Tibial nerve (tissue), 4 donors: ENCODE data around the gene IGLL1. TPM values are rescaled to one million over a fixed set of nuclear protein-coding genes. Genes with fewer than 3 reads are reported as not detected.
"Not testable (repeated sequence)": the region's sequence is repeated elsewhere in the genome, so short reads cannot be mapped to it uniquely, and the experiment has no call there.

Experiments used
- DNase-seq, 2 donors: peaks; one replicate each; pipeline ENCODE4 v3.0.0-alpha.2; 2019; ENCODE audit warnings: low spot score in 2 of 2
- H3K27ac ChIP-seq, 4 donors: fragments of 200-600 bp; sonication (generic) in 3 of 4; one replicate each; pipeline ENCODE4 v1.5.1; 2017 to 2019; ENCODE audit warnings: mild to moderate bottlenecking in 1 of 4
- H3K27me3 ChIP-seq, 2 donors: fragments of 200-600 bp; sonication (generic) in 1 of 2; one replicate each; pipeline versions ENCODE4 v1.5.1 to v1.6.0; 2017 to 2019
- H3K36me3 ChIP-seq, 3 donors: fragments of 200-600 bp; sonication (generic); one replicate each; pipeline ENCODE4 v1.5.1; 2018 to 2019
- H3K4me1 ChIP-seq, 4 donors: fragments of 200-600 bp; sonication (generic) in 3 of 4; one replicate each; pipeline ENCODE4 v1.5.1; 2017 to 2019
- H3K4me3 ChIP-seq, 4 donors: fragments of 200-600 bp; sonication (generic) in 3 of 4; one replicate each; pipeline ENCODE4 v1.5.1; 2017 to 2019; ENCODE audit warnings: mild to moderate bottlenecking in 1 of 4, moderate library complexity in 1 of 4
- H3K9me3 ChIP-seq, 4 donors: fragments of 200-600 bp; sonication (generic) in 3 of 4; one replicate each; pipeline ENCODE4 v1.5.1; 2017 to 2019
- EP300 ChIP-seq, 2 donors: sonication (generic); formaldehyde crosslinking; IDR thresholded peaks; one replicate each; pipeline ENCODE4 v1.6.1; 2017; ENCODE audit warnings: antibody characterized with exemption in 2 of 2, mild to moderate bottlenecking in 1 of 2
- POLR2A ChIP-seq, 2 donors: fragments of 450-650 bp; IDR thresholded peaks; one replicate each; pipeline ENCODE4 v1.6.1; 2017; ENCODE audit warnings: antibody characterized with exemption in 2 of 2, mild to moderate bottlenecking in 2 of 2, moderate library complexity in 2 of 2
- WGBS, 2 donors: methylation state at CpG; one replicate each; pipeline ENCODE4 v1.1.5; 2018; 5-methylcytosine and 5-hydroxymethylcytosine counted together
- total RNA-seq, 4 donors: library from RNA; depleted of rRNA; stranded (reverse); fragments of >200 nt; gene quantifications; one replicate each; pipeline ENCODE4 v1.1.0, GENCODE V29; 2016
- TF ChIP-seq, protein P1 (sequence below), 5 experiments: fragments of 200-600 bp in 3 of 5; fragments of 450-650 bp in 2 of 5; sonication (generic) in 3 of 5; IDR thresholded peaks; one replicate each; pipeline ENCODE4 v1.5.1; 2016 to 2019; ENCODE audit warnings: antibody characterized with exemption in 5 of 5, mild to moderate bottlenecking in 3 of 5, moderate library complexity in 2 of 5

IGLL1 gene
- total RNA-seq, 4 donors from 2014 or later = not detected

DNA sequence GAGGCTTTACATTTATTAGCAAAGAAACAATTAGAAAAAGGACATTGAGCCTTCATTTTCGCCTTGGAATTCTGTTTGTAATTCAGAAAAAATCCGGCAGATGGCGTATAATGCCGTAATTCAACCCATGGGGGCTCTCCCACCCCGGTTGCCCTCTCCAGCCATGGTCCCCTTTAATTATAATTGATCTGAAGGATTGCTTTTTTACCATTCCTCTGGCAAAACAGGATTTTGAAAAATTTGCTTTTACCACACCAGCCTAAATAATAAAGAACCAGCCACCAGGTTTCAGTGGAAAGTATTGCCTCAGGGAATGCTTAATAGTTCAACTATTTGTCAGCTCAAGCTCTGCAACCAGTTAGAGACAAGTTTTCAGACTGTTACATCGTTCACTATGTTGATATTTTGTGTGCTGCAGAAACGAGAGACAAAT is 38.2 kb downstream of the IGLL1 start:
- TF ChIP-seq, protein P1, sequence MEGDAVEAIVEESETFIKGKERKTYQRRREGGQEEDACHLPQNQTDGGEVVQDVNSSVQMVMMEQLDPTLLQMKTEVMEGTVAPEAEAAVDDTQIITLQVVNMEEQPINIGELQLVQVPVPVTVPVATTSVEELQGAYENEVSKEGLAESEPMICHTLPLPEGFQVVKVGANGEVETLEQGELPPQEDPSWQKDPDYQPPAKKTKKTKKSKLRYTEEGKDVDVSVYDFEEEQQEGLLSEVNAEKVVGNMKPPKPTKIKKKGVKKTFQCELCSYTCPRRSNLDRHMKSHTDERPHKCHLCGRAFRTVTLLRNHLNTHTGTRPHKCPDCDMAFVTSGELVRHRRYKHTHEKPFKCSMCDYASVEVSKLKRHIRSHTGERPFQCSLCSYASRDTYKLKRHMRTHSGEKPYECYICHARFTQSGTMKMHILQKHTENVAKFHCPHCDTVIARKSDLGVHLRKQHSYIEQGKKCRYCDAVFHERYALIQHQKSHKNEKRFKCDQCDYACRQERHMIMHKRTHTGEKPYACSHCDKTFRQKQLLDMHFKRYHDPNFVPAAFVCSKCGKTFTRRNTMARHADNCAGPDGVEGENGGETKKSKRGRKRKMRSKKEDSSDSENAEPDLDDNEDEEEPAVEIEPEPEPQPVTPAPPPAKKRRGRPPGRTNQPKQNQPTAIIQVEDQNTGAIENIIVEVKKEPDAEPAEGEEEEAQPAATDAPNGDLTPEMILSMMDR (IDR thresholded peaks at IDR 0.05) = peak; percentile 46 to 76 (median 62)
- H3K4me1 ChIP-seq = peaks cover 0 to 42% (median 7%) of the 10 kb centered on the region in 4 donors
- H3K9me3 ChIP-seq, H3K27ac ChIP-seq, H3K36me3 ChIP-seq, H3K27me3 ChIP-seq, H3K4me3 ChIP-seq: not testable (repeated sequence)
- 5 to 6% methylated on average over 7 of the region's 7 CpGs for WGBS, 2 donors
- peak in 1 of 2 donors; percentile 57 for DNase-seq

DNA sequence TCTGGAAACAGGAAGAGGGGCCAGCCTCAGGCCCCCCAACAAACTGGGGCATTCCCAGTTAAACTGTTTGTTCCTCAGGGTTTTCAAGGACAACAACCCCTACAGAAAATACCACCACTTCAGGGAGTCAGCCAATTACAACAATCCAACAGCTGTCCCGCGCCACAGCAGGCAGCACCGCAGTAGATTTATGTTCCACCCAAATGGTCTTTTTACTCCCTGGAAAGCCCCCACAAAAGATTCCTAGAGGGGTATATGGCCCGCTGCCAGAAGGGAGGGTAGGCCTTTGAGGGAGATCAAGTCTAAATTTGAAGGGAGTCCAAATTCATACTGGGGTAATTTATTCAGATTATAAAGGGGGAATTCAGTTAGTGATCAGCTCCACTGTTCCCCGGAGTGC is 39.3 kb downstream of the IGLL1 start:
- H3K27ac ChIP-seq, H3K27me3 ChIP-seq, H3K9me3 ChIP-seq, H3K36me3 ChIP-seq, H3K4me3 ChIP-seq, DNase-seq: not testable (repeated sequence)
- H3K4me1 ChIP-seq = peaks cover 0 to 44% (median 7%) of the 10 kb centered on the region in 4 donors
- 27 to 57% methylated on average over 5 of the region's 5 CpGs for WGBS, 2 donors

DNA sequence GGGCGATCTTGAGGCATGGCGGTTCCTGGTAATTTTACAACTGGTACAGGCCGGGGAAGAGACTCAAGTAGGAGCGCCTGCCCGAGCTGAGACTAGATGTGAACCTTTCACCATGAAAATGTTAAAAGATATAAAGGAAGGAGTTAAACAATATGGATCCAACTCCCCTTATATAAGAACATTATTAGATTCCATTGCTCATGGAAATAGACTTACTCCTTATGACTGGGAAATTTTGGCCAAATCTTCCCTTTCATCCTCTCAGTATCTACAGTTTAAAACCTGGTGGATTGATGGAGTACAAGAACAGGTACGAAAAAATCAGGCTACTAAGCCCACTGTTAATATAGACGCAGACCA is 40.3 kb downstream of the IGLL1 start:
- H3K4me3 ChIP-seq, DNase-seq, H3K27me3 ChIP-seq, H3K9me3 ChIP-seq, H3K36me3 ChIP-seq: not testable (repeated sequence)
- whole genome bisulfite sequencing, 2 donors = 16 to 19% methylated on average over 6 to 7 of the region's 7 CpGs
- Histone ChIP-seq H3K27ac (peak overlapping the region in 1 of 4 donors; percentile 77), H3K4me1 (peaks cover 0 to 44% (median 7%) of the 10 kb centered on the region in 4 donors)

DNA sequence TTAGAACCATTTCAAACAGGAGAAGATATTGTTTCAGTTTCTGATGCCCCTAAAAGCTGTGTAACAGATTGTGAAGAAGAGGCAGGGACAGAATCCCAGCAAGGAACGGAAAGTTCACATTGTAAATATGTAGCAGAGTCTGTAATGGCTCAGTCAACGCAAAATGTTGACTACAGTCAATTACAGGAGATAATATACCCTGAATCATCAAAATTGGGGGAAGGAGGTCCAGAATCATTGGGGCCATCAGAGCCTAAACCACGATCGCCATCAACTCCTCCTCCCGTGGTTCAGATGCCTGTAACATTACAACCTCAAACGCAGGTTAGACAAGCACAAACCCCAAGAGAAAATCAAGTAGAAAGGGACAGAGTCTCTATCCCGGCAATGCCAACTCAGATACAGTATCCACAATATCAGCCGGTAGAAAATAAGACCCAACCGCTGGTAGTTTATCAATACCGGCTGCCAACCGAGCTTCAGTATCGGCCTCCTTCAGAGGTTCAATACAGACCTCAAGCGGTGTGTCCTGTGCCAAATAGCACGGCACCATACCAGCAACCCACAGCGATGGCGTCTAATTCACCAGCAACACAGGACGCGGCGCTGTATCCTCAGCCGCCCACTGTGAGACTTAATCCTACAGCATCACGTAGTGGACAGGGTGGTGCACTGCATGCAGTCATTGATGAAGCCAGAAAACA is 40.8 kb downstream of the IGLL1 start:
- Histone ChIP-seq H3K4me3 (peak overlapping the region in 3 of 4 donors; percentile 7 to 25 (median 24)), H3K9me3 (no peaks in the 10 kb centered on the region), H3K27ac (peak overlapping the region; percentile 25 to 77 (median 44)), H3K36me3 (no peaks in the 10 kb centered on the region), H3K4me1 (peaks cover 0 to 44% (median 7%) of the 10 kb centered on the region in 4 donors), H3K27me3 (no peaks in the 10 kb centered on the region)
- TF ChIP-seq, protein P1 (IDR thresholded peaks at IDR 0.05) = peak; percentile 88 to 96 (median 90)
- peak in 1 of 2 donors; percentile 49 for TF ChIP-seq EP300 (IDR thresholded peaks at IDR 0.05)
- no peak for TF ChIP-seq POLR2A (IDR thresholded peaks at IDR 0.05)
- peak; percentile 74 to 87 for DNase-seq
- 23 to 25% methylated on average over 21 of the region's 21 CpGs for WGBS, 2 donors

DNA sequence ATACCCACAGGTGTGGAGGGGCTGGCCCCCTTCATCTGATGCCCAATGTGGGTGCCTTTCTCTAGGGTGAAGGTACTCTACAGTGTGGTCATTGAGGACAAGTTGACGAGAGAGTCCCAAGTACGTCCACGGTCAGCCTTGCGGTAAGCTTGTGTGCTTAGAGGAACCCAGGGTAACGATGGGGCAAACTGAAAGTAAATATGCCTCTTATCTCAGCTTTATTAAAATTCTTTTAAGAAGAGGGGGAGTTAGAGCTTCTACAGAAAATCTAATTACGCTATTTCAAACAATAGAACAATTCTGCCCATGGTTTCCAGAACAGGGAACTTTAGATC is 41.4 kb downstream of the IGLL1 start:
- not testable (repeated sequence) for H3K4me3 ChIP-seq, H3K9me3 ChIP-seq, DNase-seq, H3K36me3 ChIP-seq, H3K27me3 ChIP-seq
- peak overlapping the region; percentile 25 to 77 (median 44) for H3K27ac ChIP-seq
- peaks cover 0 to 50% (median 7%) of the 10 kb centered on the region in 4 donors for H3K4me1 ChIP-seq
- WGBS, 2 donors = 67 to 69% methylated on average over 6 of the region's 6 CpGs

DNA sequence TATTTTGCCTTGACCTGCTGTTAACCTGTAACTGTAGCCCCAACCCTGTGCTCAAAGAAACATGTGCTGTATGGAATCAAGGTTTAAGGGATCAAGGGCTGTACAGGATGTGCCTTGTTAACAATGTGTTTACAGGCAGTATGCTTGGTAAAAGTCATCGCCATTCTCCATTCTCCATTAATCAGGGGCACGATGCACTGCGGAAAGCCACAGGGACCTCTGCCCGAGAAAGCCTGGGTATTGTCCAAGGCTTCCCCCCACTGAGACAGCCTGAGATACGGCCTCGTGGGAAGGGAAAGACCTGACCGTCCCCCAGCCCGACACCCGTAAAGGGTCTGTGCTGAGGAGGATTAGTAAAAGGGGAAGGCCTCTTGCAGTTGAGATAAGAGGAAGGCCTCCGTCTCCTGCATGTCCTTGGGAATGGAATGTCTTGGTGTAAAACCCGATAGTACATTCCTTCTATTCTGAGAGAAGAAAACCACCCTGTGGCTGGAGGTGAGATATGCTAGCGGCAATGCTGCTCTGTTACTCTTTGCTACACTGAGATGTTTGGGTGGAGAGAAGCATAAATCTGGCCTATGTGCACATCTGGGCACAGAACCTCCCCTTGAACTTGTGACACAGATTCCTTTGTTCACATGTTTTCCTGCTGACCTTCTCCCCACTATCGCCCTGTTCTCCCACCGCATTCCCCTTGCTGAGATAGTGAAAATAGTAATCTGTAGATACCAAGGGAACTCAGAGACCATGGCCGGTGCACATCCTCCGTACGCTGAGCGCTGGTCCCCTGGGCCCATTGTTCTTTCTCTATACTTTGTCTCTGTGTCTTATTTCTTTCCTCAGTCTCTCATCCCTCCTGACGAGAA is 42.0 kb downstream of the IGLL1 start:
- peak overlapping the region; percentile 25 to 77 (median 44) for H3K27ac ChIP-seq
- not testable (repeated sequence) for H3K36me3 ChIP-seq, H3K9me3 ChIP-seq, H3K4me3 ChIP-seq, H3K27me3 ChIP-seq, DNase-seq
- 52 to 67% methylated on average over 19 of the region's 19 CpGs for WGBS, 2 donors
- H3K4me1 ChIP-seq = peaks cover 0 to 54% (median 7%) of the 10 kb centered on the region in 4 donors

DNA sequence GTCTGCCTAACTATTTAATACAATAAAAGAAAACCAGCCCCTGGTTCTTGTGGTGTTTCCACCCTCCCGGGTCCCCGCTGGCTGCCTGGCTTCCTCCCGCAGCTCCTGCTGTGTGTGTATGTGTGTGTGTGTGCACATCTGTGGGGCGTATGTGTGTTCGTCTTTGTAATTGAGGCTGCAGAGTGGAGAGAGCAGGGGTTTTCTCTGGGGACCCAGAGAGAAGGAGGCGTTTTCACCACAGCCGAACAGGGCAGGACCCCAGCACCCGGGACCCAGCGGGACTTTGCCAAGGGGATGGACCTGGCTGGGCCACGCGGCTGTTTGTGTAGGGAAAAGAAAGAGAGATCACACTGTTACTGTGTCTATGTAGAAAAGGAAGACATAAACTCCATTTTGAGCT is 42.7 kb downstream of the IGLL1 start:
- 38 to 39% methylated on average over 11 of the region's 11 CpGs for WGBS, 2 donors
- TF ChIP-seq EP300 (IDR thresholded peaks at IDR 0.05) = no peak
- TF ChIP-seq, protein P1 (IDR thresholded peaks at IDR 0.05) = no peak
- TF ChIP-seq POLR2A (IDR thresholded peaks at IDR 0.05) = no peak
- Histone ChIP-seq H3K27me3 (no peaks in the 10 kb centered on the region), H3K9me3 (no peaks in the 10 kb centered on the region), H3K36me3 (no peaks in the 10 kb centered on the region), H3K4me1 (peaks cover 0 to 52% (median 7%) of the 10 kb centered on the region in 4 donors), H3K4me3 (no peak overlapping the region), H3K27ac (peak overlapping the region in 1 of 4 donors; percentile 77)
- DNase-seq = no peak
